ENCODE results near the gene HDAC3.

Gene HDAC3

DNA sequence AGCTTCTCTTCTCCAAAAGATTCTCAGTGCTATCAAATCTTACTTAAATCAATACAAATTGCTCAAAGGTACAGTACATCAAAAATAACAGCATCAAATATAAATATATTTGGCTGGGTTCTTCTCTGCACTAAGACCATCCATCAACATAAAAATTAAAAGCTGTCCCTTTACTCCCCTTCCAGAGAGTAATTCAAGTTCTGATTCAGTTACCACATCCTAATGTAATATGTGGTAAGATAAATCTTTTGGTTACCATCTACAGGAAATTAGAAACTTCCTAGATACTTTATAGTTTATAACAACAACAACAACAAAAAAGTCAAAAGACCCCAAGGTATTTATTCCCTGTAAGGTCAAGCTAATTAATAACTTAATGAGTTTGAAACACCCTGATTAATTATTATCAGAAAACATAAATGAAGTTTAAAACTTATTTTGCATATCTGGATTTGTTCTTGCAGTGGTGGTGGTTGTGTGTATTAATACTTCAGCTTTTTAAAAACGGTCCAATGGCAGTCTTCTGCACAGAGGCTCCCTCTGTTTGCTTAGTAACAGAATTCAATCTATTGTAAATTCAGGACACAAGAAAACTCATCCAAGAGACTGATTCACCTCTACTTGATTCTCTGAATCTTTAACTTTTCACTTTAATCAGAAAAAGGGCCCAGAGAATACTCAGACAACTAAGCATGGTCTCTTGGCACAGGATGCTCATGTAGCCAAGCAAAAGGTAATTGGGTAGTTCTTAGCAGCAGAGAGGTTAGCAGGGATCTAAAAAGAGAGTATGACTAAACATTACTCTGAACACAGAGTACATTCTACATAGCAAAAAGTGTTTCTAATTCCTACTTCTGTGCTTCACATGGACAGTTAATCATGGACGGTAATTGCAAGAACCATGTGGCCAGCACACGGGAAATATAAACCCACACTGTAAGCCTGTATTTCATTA, 38.0 kb downstream of the HDAC3 start:
- peak in 1 of 5 experiments; percentile 52 for DNase-seq

DNA sequence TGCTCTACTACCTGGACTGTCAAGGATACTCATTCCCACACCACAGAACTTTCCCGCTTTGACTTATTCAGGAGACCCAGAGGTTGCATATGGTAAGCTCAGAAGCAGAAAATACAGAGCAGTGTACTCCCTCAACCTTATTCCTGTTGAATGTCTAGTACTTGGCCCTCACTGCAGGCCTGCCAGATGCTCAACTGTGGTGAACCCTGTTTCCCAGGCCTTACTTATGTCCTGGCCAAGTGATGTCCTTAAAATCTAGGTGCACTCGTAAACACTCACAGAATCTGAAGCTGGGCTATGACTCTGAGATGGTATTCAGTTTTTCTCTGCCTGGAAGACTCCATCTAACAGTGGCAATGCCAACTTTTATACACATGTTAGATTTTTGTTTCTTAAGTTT, 38.8 kb downstream of the HDAC3 start:
- no peak for DNase-seq

DNA sequence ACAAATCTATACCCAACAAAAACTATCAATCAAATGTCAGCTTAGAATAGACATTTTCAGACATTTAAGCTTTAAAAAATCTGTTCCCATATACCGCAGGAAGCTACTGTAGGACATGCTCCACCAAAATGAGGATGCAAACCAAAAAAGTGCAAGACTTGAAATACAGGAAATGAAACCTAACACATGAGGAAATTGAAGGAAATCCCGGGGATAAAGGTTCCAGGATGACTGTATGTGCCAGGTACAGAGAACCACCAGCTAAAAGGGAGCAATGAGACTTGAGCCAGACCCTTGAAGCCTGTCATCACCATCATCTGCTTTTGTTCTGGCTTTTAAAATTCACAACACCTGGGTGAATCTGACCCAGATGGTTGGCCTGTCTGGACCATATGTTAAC, 39.3 kb downstream of the HDAC3 start:
- DNase-seq: no peak

DNA sequence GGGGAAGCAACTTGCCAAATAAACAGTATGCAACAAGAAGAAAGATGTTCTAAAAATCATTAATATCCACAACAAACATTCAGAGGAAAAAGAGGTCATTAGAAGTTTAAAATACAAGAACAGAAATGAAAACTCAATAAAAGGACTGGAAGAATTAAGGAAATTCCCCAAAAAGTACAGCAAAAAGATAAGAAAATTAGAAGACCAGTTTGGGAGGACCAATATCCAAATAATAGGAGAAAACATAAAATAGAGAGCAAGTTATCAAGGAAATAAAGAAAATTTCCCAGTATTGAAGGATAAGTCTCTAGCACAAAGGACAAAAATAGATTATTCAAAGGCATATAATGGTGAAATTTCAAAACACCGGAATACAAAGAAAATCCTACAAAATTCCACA, 39.8 kb downstream of the HDAC3 start:
- no peak for DNase-seq

DNA sequence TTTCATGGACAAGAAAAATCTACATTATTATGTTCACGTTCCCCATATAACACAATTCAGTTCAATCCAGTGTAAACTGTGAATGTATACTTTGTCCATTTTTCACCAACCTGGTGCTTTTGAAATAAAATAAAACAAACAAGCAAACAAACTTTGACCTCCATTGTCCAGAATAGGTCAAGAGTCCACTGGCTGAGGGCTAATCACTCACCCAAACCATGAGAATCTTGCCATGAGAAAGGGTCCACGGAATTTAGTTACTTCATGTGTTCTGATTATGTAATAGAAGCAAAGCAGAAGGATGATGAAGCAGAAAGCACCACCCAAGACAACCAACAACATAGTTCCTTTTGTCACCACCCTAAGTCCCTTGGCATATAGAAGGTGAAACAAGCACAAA, 46.5 kb downstream of the HDAC3 start:
- no peak for DNase-seq

DNA sequence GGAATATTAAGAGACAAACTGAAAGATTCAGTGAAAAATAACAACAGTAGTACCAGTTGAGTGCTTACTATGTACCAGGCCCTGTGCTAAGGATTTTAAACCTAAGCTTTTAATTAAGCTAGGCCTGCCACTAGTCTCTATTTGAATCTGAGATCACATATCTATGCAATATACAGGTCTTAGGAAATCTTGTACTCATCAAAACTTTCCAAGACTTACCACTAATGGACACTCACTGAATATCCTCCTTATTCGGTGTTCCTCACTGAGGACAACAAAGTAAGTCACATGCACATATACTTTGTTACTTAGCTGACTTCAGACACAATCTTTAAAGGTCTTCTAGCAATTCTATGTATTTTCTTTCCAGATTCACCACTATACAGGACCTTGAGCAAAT, 50.4 kb downstream of the HDAC3 start:
- DNase-seq: no peak

DNA sequence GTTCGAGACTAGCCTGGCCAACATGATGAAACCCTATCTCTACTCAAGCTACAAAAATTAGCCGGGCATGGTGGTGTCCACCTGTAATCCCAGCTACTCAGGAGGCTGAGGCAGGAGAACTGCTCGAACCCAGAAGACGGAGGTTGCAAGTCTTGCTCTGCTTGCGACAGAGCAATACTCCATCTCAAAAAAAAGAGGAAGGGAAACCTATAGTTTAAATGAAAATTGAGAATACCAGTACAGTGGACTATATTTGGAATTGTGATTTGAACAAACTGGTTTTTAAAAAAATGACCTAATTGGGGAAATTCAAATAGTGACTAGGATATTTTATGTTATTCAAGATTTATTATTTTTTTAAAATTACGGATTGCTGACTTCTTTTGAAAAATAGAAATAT, 51.1 kb downstream of the HDAC3 start:
- DNase-seq: no peak

DNA sequence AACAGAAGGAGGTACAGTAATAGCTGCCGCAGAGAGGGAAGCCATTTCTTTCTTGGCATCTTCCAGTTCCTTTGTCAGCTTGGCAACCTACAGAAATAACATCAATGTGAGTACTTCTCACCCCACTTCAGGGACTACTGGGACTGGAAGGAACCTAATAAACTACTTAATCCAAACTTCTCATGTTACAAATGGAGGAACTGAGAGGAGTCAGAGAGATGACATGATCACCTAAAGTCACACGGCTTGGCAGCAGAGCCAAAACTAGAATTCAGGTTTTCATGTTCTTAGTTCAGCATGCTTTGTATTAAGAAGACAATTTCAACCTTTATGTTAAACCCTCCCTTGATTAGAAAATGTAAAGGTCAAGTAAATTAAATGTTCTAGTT, 62.5 kb downstream of the HDAC3 start:
- no peak for DNase-seq

DNA sequence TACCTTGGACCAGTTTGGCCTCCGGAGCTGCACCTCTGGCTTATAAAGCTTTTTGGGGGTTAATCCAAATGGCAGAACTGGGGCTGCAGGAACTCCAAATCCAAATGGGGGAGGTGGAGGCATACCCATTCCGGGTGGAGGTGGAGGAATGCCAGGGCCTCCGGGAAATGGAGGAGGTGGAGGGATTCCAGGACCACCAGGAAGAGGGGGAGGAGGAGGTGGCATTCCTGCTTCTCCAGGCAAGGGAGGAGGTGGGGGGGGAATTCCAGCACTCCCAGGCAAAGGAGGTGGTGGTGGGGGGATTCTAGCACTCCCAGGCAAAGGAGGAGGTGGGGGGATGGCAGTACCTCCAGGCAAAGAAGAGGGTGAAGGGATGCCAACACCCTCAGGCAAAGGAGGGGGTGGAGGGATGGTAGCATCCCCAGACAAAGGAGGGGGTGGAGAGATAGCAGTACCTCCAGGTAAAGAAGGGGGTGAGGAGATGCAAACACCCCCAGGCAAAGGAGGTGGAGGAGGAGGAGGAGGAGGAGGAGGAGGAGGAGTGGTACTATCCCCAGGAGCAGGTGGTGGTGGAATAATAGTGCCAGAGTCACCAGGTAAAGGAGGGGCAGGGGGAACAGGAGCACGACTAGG, 63.0 kb downstream of the HDAC3 start:
- DNase-seq: no peak
